Lung (tissue), 12 donors: ENCODE results near the gene INTS6L. TPM values are rescaled to one million over a fixed set of nuclear protein-coding genes. Genes with fewer than 3 reads are reported as not detected.
A peak's percentile ranks its signal among the peaks of the same experiment; 100 is the strongest.

Experiments used
- ATAC-seq: fragments of 200-7000 bp; cut with Tn5 transposase; one replicate; pipeline ENCODE4 v1.9.1; 2020; ENCODE audit warnings: moderate number of reproducible peaks; ENCODE audit not compliant: insufficient read depth, low FRiP score
- DNase-seq, 3 donors: peaks; one replicate each; pipeline ENCODE4 v3.0.0-alpha.2; 2013 to 2017
- H3K27ac ChIP-seq, 2 donors: one replicate each; pipeline ENCODE4 v1.5.1; 2013; ENCODE audit warnings: mild to moderate bottlenecking in 2 of 2, moderate library complexity in 2 of 2, control low read depth in 1 of 2, inconsistent platforms in 1 of 2, low read depth in 1 of 2, low read length in 1 of 2
- H3K27me3 ChIP-seq, 3 donors: one replicate each; pipeline ENCODE4 v1.5.1; 2013; ENCODE audit warnings: low read length in 2 of 3; ENCODE audit not compliant: control insufficient read depth in 3 of 3, insufficient read depth in 3 of 3
- H3K36me3 ChIP-seq, 4 donors: one replicate each; pipeline ENCODE4 v1.5.1; 2013; ENCODE audit warnings: low read length in 4 of 4, mild to moderate bottlenecking in 1 of 4, moderate library complexity in 1 of 4; ENCODE audit not compliant: control insufficient read depth in 4 of 4, insufficient read depth in 4 of 4
- H3K4me1 ChIP-seq, 5 donors: one replicate each; pipeline ENCODE4 v1.5.1; 2013; ENCODE audit warnings: low read length in 5 of 5, mild to moderate bottlenecking in 2 of 5, moderate library complexity in 1 of 5; ENCODE audit not compliant: control insufficient read depth in 5 of 5, insufficient read depth in 5 of 5
- H3K4me3 ChIP-seq: one replicate; pipeline ENCODE4 v1.5.1; 2013; ENCODE audit warnings: mild to moderate bottlenecking, control low read depth, moderate library complexity
- H3K9ac ChIP-seq, 2 donors: one replicate each; pipeline ENCODE4 v1.5.1; 2013; ENCODE audit warnings: low read length in 2 of 2, control low read depth in 1 of 2; ENCODE audit not compliant: insufficient read depth in 1 of 2
- H3K9me3 ChIP-seq, 4 donors: one replicate each; pipeline ENCODE4 v1.5.1; 2013; ENCODE audit warnings: low read length in 3 of 4, mild to moderate bottlenecking in 1 of 4, moderate library complexity in 1 of 4; ENCODE audit not compliant: control insufficient read depth in 4 of 4, insufficient read depth in 3 of 4
- WGBS, 2 donors: extraction: QIAGEN DNeasy Blood & Tissue Kit; methylation state at CpG; one replicate each; pipeline ENCODE4 v1.1.7; 2013; 5-methylcytosine and 5-hydroxymethylcytosine counted together
- polyA plus RNA-seq, 2 donors: library from polyadenylated mRNA; stranded (reverse); fragments of 200-250 nt; gene quantifications; one replicate each; pipeline ENCODE4 v1.2.1, GENCODE V29; 2013
- total RNA-seq, 2 donors: library from RNA; depleted of rRNA in 1 of 2; stranded (reverse); fragments of >200 nt in 1 of 2; gene quantifications; one replicate each; pipeline ENCODE4 v1.2.1, GENCODE V29; 2014 to 2021
- TF ChIP-seq, protein P1 (sequence below): IDR thresholded peaks from 2 replicates; pipeline ENCODE4 v1.5.1; 2012; ENCODE audit warnings: mild to moderate bottlenecking; ENCODE audit errors: control extremely low read depth, extremely low read depth
- donor health status: control.
- donor health status: control.
- donor health status: Bipolar disorder and iron deficiency.
- donor health status: healthy.
- donor health status: DM: yes; HTN: yes; CAD: no.

Gene INTS6L
- total and polyA plus RNA-seq, 4 donors: 3.5 to 19.6 (median 8.8) TPM

DNA sequence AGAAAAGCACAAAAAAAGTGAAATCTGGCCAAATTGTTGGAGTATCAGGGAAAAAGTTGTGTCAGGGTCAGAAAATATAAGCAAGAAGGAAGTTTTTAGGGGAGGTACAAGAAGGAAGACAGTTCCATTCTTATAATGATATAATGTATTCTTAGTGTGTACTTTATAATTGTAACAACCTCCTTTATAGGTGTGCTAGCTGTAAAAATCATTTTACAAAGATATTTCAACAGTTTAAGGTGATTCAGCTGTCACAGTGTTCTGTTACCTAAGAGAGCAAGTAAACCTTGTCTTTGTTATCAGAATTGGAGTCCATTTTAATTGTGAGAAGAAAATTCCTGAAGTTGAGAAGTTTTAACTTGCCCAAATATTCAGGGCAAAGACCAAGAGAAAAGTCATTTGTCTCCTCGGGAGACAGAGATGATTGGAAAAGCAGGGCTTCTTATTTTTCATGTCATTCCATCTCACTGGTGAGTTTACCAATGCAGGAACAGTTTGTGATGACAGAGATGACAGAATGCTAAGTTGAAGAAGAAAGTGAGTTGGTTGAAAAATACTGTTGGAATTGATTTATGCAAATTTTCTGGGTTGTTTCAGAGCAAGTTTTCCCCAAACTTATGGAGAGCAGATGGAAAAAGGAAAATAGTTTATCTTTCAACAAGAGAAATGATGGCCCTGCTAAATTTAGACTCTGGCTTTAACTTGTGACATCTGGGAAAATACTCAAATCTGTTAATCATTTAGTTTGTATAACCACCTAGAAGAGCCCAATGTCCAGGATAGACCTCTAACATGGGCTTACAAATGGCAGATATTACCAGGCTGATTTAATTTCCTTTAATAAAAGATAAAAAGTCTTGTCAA, 14.8 kb downstream of the INTS6L start:
- no peak overlapping the region for H3K4me3 ChIP-seq
- peaks cover 0 to 4% (median 0%) of the 10 kb centered on the region in 5 donors for H3K4me1 ChIP-seq
- no peaks in the 10 kb centered on the region for H3K36me3 ChIP-seq
- ATAC-seq (no peak), DNase-seq (no peak)
- no peaks in the 10 kb centered on the region for H3K9me3 ChIP-seq
- H3K27ac ChIP-seq: no peak overlapping the region
- no peak overlapping the region for H3K9ac ChIP-seq
- 62 to 73% methylated on average over 1 of the region's 1 CpG for WGBS, 2 donors
- H3K27me3 ChIP-seq: peaks cover 0 to 16% (median 0%) of the 10 kb centered on the region in 3 donors
- TF ChIP-seq, protein P1, sequence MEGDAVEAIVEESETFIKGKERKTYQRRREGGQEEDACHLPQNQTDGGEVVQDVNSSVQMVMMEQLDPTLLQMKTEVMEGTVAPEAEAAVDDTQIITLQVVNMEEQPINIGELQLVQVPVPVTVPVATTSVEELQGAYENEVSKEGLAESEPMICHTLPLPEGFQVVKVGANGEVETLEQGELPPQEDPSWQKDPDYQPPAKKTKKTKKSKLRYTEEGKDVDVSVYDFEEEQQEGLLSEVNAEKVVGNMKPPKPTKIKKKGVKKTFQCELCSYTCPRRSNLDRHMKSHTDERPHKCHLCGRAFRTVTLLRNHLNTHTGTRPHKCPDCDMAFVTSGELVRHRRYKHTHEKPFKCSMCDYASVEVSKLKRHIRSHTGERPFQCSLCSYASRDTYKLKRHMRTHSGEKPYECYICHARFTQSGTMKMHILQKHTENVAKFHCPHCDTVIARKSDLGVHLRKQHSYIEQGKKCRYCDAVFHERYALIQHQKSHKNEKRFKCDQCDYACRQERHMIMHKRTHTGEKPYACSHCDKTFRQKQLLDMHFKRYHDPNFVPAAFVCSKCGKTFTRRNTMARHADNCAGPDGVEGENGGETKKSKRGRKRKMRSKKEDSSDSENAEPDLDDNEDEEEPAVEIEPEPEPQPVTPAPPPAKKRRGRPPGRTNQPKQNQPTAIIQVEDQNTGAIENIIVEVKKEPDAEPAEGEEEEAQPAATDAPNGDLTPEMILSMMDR: no peak

GRCh38 chrX:135536877-135537276, 16.4 kb downstream of the INTS6L start:
- Histone ChIP-seq H3K4me3 (no peak overlapping the region), H3K9me3 (no peaks in the 10 kb centered on the region), H3K27me3 (peaks cover 0 to 21% (median 0%) of the 10 kb centered on the region in 3 donors), H3K36me3 (no peaks in the 10 kb centered on the region), H3K9ac (no peak overlapping the region), H3K4me1 (peaks cover 0 to 4% (median 0%) of the 10 kb centered on the region in 5 donors), H3K27ac (no peak overlapping the region)
- no peak for ATAC-seq
- TF ChIP-seq, protein P1: no peak
- DNase-seq: no peak

GRCh38 chrX:135541351-135541750, 20.9 kb downstream of the INTS6L start:
- Histone ChIP-seq H3K9ac (no peak overlapping the region), H3K36me3 (no peaks in the 10 kb centered on the region), H3K4me3 (no peak overlapping the region), H3K4me1 (peaks cover 0 to 4% (median 0%) of the 10 kb centered on the region in 5 donors), H3K27me3 (peaks cover 0 to 14% (median 2%) of the 10 kb centered on the region in 3 donors), H3K27ac (no peak overlapping the region), H3K9me3 (no peaks in the 10 kb centered on the region)
- DNase-seq: peak in 2 of 3 donors; percentile 36 to 57
- ATAC-seq: no peak
- WGBS, 2 donors: 55 to 61% methylated on average over 1 of the region's 1 CpG
- TF ChIP-seq, protein P1: no peak
